ENCODE data around the gene TCFL5. TPM values are rescaled to one million over a fixed set of nuclear protein-coding genes. Genes with fewer than 3 reads are reported as not detected.

The TCFL5 gene
- total RNA-seq, 1 experiment from 2014 or later: 23.8 TPM

DNA sequence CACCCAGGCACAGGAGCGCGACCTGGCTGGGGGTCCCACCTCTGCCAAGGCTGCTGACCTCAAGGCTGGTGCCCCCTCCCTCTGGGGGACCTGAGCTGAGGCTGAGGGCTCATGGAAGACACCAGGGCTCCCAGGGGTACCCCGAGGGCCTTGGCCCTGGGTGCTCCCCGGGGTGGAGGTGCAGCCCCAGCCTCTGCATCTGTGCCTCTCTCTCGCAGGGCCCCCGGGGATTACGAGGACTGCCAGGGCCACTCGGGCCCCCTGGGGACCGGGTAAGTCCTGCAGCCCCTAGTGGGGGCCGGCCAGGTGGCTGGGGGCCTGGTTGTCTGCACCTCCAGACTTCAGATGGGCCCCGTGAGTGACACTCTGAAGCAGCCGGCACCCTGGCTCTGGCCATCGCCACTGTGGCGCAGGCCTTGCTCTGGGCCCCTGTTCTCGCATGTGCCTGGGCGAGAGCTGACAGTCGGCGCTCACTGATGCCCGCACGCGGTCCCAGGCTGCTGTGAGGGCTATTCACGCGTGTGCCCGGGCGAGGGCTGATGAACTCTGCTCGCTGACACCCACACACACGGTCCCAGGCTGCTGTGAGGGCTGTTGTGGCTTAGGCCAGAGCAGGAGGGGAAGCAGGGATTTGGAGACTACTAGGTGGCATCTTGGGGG is 35.5 kb downstream of the TCFL5 start:
- Histone ChIP-seq H3K4me1 (ENCODE audit: control insufficient read depth, insufficient read depth, low read length) (peaks cover 26% of the 10 kb centered on the region), H3K36me3 (ENCODE audit: control insufficient read depth, insufficient read depth, low read length) (no peaks in the 10 kb centered on the region), H3K27me3 (ENCODE audit: control insufficient read depth, insufficient read depth, low read length) (no peaks in the 10 kb centered on the region), H3K9me3 (ENCODE audit: control insufficient read depth, insufficient read depth, low read depth, low read length) (no peaks in the 10 kb centered on the region), H3K27ac (ENCODE audit: low read length) (no peak overlapping the region), H3K4me3 (ENCODE audit: low read depth in 2 of 2, low read length in 2 of 2) (no peak overlapping the region)
- ATAC-seq: no peak
- intact Hi-C loops (cut with micrococcal nuclease; ENCODE audit: unreplicated experiment): no loop called here
- in situ Hi-C loops (cut with HindIII; ENCODE audit: low pct_unique_long_range_greater_than_20kb, low sequenced_read_pairs): no loop called here
- ChIA-PET POLR2A (no interaction called here), CTCF (no interaction called here)
- TF ChIP-seq TCF7L2 (IDR thresholded peaks at IDR 0.05; ENCODE audit: low read depth, low read length) (no peak), SIN3A (IDR thresholded peaks at IDR 0.05; ENCODE audit: borderline replicate concordance, insufficient read depth, low read depth, low read length) (no peak), REST (IDR thresholded peaks at IDR 0.05; ENCODE audit: insufficient read depth in 1 of 2, low read depth in 2 of 2, low read length in 1 of 2) (no peak), POLR2AphosphoS5 (IDR thresholded peaks at IDR 0.05; ENCODE audit: low read depth, low read length) (no peak)
- TF ChIP-seq, protein P1, sequence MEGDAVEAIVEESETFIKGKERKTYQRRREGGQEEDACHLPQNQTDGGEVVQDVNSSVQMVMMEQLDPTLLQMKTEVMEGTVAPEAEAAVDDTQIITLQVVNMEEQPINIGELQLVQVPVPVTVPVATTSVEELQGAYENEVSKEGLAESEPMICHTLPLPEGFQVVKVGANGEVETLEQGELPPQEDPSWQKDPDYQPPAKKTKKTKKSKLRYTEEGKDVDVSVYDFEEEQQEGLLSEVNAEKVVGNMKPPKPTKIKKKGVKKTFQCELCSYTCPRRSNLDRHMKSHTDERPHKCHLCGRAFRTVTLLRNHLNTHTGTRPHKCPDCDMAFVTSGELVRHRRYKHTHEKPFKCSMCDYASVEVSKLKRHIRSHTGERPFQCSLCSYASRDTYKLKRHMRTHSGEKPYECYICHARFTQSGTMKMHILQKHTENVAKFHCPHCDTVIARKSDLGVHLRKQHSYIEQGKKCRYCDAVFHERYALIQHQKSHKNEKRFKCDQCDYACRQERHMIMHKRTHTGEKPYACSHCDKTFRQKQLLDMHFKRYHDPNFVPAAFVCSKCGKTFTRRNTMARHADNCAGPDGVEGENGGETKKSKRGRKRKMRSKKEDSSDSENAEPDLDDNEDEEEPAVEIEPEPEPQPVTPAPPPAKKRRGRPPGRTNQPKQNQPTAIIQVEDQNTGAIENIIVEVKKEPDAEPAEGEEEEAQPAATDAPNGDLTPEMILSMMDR (IDR thresholded peaks at IDR 0.05): no peak
- BruUV-seq (replicated peaks): no TSS peak
- DNase-seq (ENCODE audit: low read depth, low spot score): no peak

- in situ Hi-C loops (cut with HindIII; ENCODE audit: low pct_unique_long_range_greater_than_20kb, low sequenced_read_pairs): no loop called here
- BruUV-seq (replicated peaks): no TSS peak
- CTCF ChIA-PET: no interaction called here
Measured at GRCh38 chr20:62825333-62825985, 36.2 kb downstream of the TCFL5 start.

More at GRCh38 chr20:62825333-62825985, 36.2 kb downstream of the TCFL5 start:
- Histone ChIP-seq H3K9me3 (ENCODE audit: control insufficient read depth, insufficient read depth, low read depth, low read length) (no peaks in the 10 kb centered on the region), H3K36me3 (ENCODE audit: control insufficient read depth, insufficient read depth, low read length) (no peaks in the 10 kb centered on the region), H3K27ac (ENCODE audit: low read length) (no peak overlapping the region), H3K4me3 (ENCODE audit: low read depth in 2 of 2, low read length in 2 of 2) (no peak overlapping the region), H3K27me3 (ENCODE audit: control insufficient read depth, insufficient read depth, low read length) (no peaks in the 10 kb centered on the region), H3K4me1 (ENCODE audit: control insufficient read depth, insufficient read depth, low read length) (peaks cover 33% of the 10 kb centered on the region)
- no peak for DNase-seq (ENCODE audit: low read depth, low spot score)
- TF ChIP-seq, protein P1 (IDR thresholded peaks at IDR 0.05): no peak
- no peak for TF ChIP-seq TCF7L2 (IDR thresholded peaks at IDR 0.05; ENCODE audit: low read depth, low read length)
- TF ChIP-seq SIN3A (IDR thresholded peaks at IDR 0.05; ENCODE audit: borderline replicate concordance, insufficient read depth, low read depth, low read length): no peak
- no peak for TF ChIP-seq POLR2AphosphoS5 (IDR thresholded peaks at IDR 0.05; ENCODE audit: low read depth, low read length)
- no peak for TF ChIP-seq REST (IDR thresholded peaks at IDR 0.05; ENCODE audit: insufficient read depth in 1 of 2, low read depth in 2 of 2, low read length in 1 of 2)
- no peak for ATAC-seq
- intact Hi-C loops (cut with micrococcal nuclease; ENCODE audit: unreplicated experiment): no loop called here
- POLR2A ChIA-PET: no interaction called here
